ENCODE measurements around the gene CD2BP2. TPM values are rescaled to one million over a fixed set of nuclear protein-coding genes. Genes with fewer than 3 reads are reported as not detected.

CD2BP2 gene
- total and polyA plus RNA-seq, 2 of the 13 experiments (the other 11 are each of a cell fraction or from before 2014, with no cell fraction given), result 24.9 to 54.6 TPM

GRCh38 chr16:30369091-30369937, 14.2 kb upstream of the CD2BP2 start (continued):
- TF ChIP-seq ZNF17 (CRISPR knock-in tag; IDR thresholded peaks at IDR 0.05) (no peak), AGO1 (IDR thresholded peaks at IDR 0.05; ENCODE audit: low read depth, low read length, poor library complexity, severe bottlenecking) (peak; percentile 61), TFAP4 (IDR thresholded peaks at IDR 0.05; ENCODE audit: borderline replicate concordance, low read depth) (no peak), TBX2 (CRISPR knock-in tag; IDR thresholded peaks at IDR 0.05; ENCODE audit: borderline replicate concordance) (peak; percentile 33; the same call in 1 of the 2 replicates), MLXIP (CRISPR knock-in tag; IDR thresholded peaks at IDR 0.05; ENCODE audit: borderline replicate concordance) (no peak), LRRFIP1 (CRISPR knock-in tag; conservative IDR thresholded peaks at IDR 0.05) (no peak), ZNF574 (CRISPR knock-in tag; IDR thresholded peaks at IDR 0.05) (no peak), LBX2 (CRISPR knock-in tag; IDR thresholded peaks at IDR 0.05; ENCODE audit: borderline replicate concordance) (0 out of 2 replicates have a peak, but pooled peaks have one; percentile 28), ZNF232 (CRISPR knock-in tag; IDR thresholded peaks at IDR 0.05; ENCODE audit: borderline replicate concordance) (0 out of 2 replicates have a peak, but pooled peaks have one; percentile 16)
